Measurements from ENCODE around the gene KLHL22.

GRCh38 chr22:20440637-20441591, 54.7 kb downstream of the KLHL22 start:
- TF ChIP-seq CTCF (CRISPR knock-in tag; IDR thresholded peaks at IDR 0.05) (no peak), MAX (IDR thresholded peaks at IDR 0.05) (no peak), POLR2AphosphoS5 (IDR thresholded peaks at IDR 0.05; ENCODE audit: low read depth, low read length) (no peak)

Measured in HepG2 (cell line).